Measurements from ENCODE around the gene PDE11A.

- TF ChIP-seq POLR2A (IDR thresholded peaks at IDR 0.05; ENCODE audit: low read length) = no peak
- TF ChIP-seq GATA1 (IDR thresholded peaks at IDR 0.05; ENCODE audit: low read depth, low read length) = no peak
Measured at GRCh38 chr2:177715771-177716170, 356.8 kb downstream of the PDE11A start.
